Activated T-cell treated with anti-CD3 and anti-CD28 coated beads, Interleukin-2, amount 50 U/mL, for 4 hours (primary cell): Measurements from ENCODE around the gene LACTB. TPM values are rescaled to one million over a fixed set of nuclear protein-coding genes. Genes with fewer than 3 reads are reported as not detected.

Experiments
- ATAC-seq, 2 donors: fragments of 200-7000 bp; cut with Tn5 transposase; one replicate each; pipeline ENCODE4 v1.10.0; 2021
- DNase-seq: peaks from one replicate; pipeline ENCODE4 v3.0.0-alpha.2; 2020
- H3K27me3 Mint-ChIP-seq: one replicate; pipeline ENCODE4 v1.8.0; 2021; ENCODE audit warnings: low read depth, mixed read lengths
- H3K36me3 Mint-ChIP-seq: one replicate; pipeline ENCODE4 v1.8.0; 2022; ENCODE audit warnings: mixed read lengths; ENCODE audit not compliant: insufficient read depth
- H3K4me1 Mint-ChIP-seq: one replicate; pipeline ENCODE4 v1.8.0; 2021; ENCODE audit warnings: low read depth, mixed read lengths
- H3K4me3 Mint-ChIP-seq: one replicate; pipeline ENCODE4 v1.8.0; 2021; ENCODE audit warnings: mild to moderate bottlenecking, moderate library complexity, mixed read lengths
- H3K9me3 Mint-ChIP-seq: one replicate; pipeline ENCODE4 v1.8.0; 2021; ENCODE audit warnings: mixed read lengths
- total RNA-seq, 3 donors: library from RNA; stranded (reverse); gene quantifications; one replicate each; pipeline ENCODE4 v1.2.1, GENCODE V29; 2021

Gene LACTB
- total RNA-seq, 3 donors from 2014 or later = 13.6 to 16.5 (median 14.2) TPM

DNA sequence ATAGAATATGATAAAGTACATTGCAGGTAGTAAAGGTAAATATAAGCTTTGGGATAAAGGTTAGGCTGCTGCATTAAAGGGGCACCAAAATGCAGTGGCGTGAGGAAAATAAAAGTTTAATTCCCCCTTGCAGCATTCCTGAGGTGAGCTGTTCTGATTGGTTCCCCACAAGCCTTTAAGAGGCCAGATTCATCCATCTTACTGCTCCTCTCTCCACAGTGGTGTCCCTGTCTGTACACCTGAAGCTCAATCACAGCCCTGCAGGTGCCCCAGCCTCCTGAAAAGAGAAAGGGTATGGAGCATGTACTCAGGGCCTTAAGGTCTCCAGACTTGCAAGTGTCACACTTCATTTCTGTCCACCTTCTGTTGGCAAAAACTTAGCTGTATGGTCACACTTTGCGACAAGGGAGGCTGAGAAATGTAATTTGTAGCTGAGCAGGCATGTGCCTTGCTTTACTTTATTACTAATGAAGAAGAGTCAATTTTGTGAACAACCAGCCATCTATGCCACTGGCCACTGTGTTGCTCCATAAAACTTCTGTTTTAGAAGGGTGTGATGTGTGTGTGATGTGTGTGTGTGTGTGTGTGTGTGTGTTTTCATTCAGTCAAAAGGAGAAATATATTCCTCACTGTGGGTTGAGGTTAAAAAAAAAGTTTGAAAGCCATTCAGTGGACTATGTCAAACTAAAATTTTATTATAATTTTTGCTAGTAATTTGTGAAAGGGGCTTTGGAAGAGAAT, 12.8 kb downstream of the LACTB start:
- no peaks in the 10 kb centered on the region for H3K27me3 Mint-ChIP-seq
- ATAC-seq (no peak), DNase-seq (no peak)
- H3K9me3 Mint-ChIP-seq = no peaks in the 10 kb centered on the region
- H3K36me3 Mint-ChIP-seq = peaks cover 15% of the 10 kb centered on the region
- no peak overlapping the region for H3K4me3 Mint-ChIP-seq
- peaks cover 15% of the 10 kb centered on the region for H3K4me1 Mint-ChIP-seq

DNA sequence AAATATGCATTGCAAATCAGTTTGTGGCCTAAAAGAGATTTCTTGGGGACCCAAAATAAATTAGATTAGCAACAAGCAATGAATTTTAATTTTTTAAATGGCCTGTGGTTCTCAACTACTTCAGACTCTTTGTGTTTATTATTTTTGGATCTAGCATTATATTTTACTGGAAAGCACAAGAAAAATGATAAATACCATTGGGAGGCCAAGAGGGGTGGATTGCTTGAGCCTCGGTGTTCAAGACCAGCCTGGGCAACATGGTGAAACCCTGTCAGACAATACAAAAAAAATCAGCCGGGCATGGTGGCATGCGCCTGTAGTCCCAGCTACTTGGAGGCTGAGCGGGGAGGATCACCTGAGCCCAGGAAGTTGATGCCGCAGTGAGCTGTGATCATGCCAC, 13.6 kb downstream of the LACTB start:
- peaks cover 12% of the 10 kb centered on the region for H3K36me3 Mint-ChIP-seq
- H3K4me1 Mint-ChIP-seq = peaks cover 15% of the 10 kb centered on the region
- no peak overlapping the region for H3K4me3 Mint-ChIP-seq
- H3K9me3 Mint-ChIP-seq = no peaks in the 10 kb centered on the region
- no peak for ATAC-seq
- DNase-seq = no peak
- H3K27me3 Mint-ChIP-seq = no peaks in the 10 kb centered on the region

DNA sequence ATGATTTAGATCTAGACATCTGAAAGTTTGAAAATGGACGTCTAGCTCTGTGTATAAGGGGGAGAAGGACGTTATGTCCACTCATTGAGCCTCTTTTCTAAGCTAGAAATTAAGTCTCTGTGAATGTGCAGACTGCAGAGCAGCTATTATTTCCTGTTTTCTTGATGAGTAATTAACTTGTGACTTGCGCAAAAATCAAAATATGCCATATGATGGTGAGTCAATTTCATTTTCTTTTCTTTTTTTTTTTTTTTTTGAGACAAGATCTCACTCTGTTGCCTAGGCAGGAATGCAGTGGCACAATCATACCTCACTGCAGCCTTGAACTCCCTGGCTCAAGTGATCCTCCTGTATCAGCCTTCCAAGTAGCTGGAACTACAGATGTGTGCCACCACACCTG, 14.1 kb downstream of the LACTB start:
- H3K4me1 Mint-ChIP-seq = peaks cover 15% of the 10 kb centered on the region
- H3K36me3 Mint-ChIP-seq = peaks cover 8% of the 10 kb centered on the region
- H3K4me3 Mint-ChIP-seq = no peak overlapping the region
- peak; percentile 58 to 73 for ATAC-seq
- H3K9me3 Mint-ChIP-seq = no peaks in the 10 kb centered on the region
- DNase-seq = no peak
- H3K27me3 Mint-ChIP-seq = no peaks in the 10 kb centered on the region

DNA sequence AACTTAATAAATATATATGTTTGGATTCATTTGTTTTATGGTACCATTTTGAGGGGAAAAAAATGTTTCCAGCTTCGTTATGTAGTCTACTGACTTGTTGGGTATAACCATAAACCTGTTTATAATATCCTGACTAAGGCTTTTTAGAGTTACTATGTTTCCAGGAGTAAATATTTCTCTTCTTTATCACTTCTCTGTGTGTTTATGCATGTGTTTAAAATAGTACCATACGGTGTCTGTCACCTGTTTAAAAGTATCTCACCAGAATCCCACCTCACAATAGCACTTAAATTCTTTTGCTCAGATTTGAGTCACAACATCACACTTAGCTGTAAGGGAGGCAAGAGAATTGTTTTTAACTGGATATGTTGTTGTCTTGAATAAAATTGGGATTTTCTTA, 15.1 kb downstream of the LACTB start:
- peaks cover 11% of the 10 kb centered on the region for H3K36me3 Mint-ChIP-seq
- H3K4me3 Mint-ChIP-seq = no peak overlapping the region
- H3K9me3 Mint-ChIP-seq = no peaks in the 10 kb centered on the region
- H3K4me1 Mint-ChIP-seq = peaks cover 21% of the 10 kb centered on the region
- H3K27me3 Mint-ChIP-seq = no peaks in the 10 kb centered on the region
- ATAC-seq = no peak
- DNase-seq = no peak

DNA sequence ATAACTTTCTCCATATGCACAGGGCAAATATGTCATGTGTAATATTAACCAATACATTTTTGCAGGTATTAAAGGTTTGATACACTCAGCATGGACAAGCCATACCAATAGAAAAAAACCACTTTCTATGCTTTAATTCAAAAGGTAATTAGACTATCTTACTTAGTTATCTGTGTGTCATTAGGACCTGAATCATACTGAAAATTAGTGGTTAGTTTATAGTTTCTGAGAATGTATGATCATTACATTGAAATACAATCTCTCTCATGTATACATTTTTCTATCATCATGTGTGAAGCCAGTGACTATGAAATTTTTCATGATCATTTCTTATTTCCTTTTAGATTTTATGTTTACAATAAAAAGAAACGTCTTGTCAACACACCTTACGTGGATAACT, 19.3 kb downstream of the LACTB start:
- Mint-ChIP-seq H3K36me3 (peaks cover 16% of the 10 kb centered on the region), H3K9me3 (no peaks in the 10 kb centered on the region)

DNA sequence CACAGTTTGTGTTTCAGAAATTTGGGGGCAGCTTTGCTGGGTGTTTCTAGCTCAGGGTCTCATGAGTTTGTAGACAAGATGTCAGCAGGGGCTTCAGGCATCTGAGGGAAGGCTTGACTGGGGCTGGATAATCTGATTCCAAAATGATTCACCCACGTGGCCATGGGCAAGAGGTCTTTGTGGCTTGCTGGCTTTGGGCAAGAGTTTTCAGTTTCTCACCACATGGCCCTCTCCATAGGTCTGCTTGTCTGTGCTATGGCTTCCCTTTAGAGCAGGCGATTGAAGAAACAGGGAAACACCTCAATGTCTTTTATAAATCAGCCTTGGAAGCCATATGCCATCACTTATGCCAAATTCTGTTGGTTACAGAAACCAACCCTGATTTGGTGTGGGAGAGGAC, 23.8 kb downstream of the LACTB start:
- H3K9me3 Mint-ChIP-seq = no peaks in the 10 kb centered on the region
- peaks cover 19% of the 10 kb centered on the region for H3K36me3 Mint-ChIP-seq
- ATAC-seq (no peak), DNase-seq (no peak)
- H3K4me3 Mint-ChIP-seq = no peak overlapping the region
- peaks cover 6% of the 10 kb centered on the region for H3K4me1 Mint-ChIP-seq
- no peaks in the 10 kb centered on the region for H3K27me3 Mint-ChIP-seq

More for the DNA sequence above, 19.3 kb downstream of the LACTB start:
- peaks cover 10% of the 10 kb centered on the region for H3K4me1 Mint-ChIP-seq
- no peaks in the 10 kb centered on the region for H3K27me3 Mint-ChIP-seq
- ATAC-seq (peak in 1 of 2 donors; percentile 10), DNase-seq (no peak)
- H3K4me3 Mint-ChIP-seq = no peak overlapping the region

DNA sequence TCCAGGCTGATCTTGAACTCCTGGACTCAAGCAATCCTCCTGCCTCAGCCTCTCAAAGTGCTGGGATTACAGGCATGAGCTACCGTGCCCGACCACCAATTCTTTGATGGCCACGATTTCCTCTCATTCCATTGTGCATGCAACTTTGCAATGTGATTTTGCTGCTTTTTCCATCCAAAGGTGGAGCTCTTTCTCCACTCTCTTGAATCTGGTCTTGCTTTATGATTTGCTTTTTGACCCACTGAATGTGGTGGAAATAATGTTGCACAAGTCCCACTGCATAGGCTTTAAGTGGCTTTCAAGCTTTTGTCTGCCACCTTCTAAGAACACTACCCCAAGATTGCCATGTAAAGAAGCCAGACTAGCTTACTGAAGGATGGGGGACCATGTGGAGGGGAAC, 25.0 kb downstream of the LACTB start:
- no peaks in the 10 kb centered on the region for H3K4me1 Mint-ChIP-seq
- H3K36me3 Mint-ChIP-seq = peaks cover 17% of the 10 kb centered on the region
- no peak overlapping the region for H3K4me3 Mint-ChIP-seq
- H3K27me3 Mint-ChIP-seq = no peaks in the 10 kb centered on the region
- ATAC-seq = no peak
- H3K9me3 Mint-ChIP-seq = no peaks in the 10 kb centered on the region
- no peak for DNase-seq

DNA sequence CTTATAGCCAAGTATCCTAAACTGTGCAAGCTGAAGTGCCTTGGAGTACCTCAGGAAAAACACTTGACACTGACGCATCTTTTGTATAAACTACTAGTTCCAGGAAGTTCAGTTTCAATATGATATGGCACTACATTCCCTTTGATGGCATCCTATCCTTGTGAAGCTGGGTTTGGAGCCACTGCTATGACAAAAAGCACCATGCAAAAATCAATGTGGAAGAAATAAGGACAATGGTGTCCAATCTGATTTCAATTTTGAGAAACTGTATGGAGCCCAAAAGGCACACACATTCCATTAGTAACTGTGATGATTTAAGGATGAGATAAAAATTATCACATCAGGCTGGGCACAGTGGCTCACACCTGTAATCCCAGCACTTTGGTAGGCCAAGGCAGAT, 30.0 kb downstream of the LACTB start:
- no peak overlapping the region for H3K4me3 Mint-ChIP-seq
- DNase-seq = no peak

DNA sequence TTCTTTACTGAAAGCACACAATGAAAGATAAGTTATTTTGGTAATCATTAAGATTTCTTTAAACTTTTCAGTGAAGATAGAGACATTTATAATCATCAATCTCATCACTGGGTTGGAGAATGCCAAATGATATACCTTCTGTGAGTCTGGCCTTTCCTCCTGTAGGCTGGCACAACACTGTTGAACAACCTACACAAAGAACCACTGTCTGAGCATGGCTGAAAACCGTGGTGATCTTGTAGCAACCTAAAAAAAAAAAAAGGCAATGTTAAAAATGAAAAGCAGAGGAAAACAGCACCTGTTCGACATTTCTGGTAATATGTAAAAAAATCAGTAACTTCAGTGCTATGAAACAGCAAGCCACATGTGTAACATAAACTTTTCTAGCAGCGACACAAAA, 33.8 kb downstream of the LACTB start:
- no peaks in the 10 kb centered on the region for H3K27me3 Mint-ChIP-seq
- H3K4me3 Mint-ChIP-seq = peak overlapping the region; percentile 67
- ATAC-seq (no peak), DNase-seq (no peak)
- no peaks in the 10 kb centered on the region for H3K9me3 Mint-ChIP-seq
- peaks cover 24% of the 10 kb centered on the region for H3K4me1 Mint-ChIP-seq
- H3K36me3 Mint-ChIP-seq = peaks cover 11% of the 10 kb centered on the region

More for the DNA sequence above, 30.0 kb downstream of the LACTB start:
- peaks cover 15% of the 10 kb centered on the region for H3K36me3 Mint-ChIP-seq
- no peaks in the 10 kb centered on the region for H3K27me3 Mint-ChIP-seq
- peaks cover 21% of the 10 kb centered on the region for H3K4me1 Mint-ChIP-seq
- no peak for ATAC-seq
- H3K9me3 Mint-ChIP-seq = no peaks in the 10 kb centered on the region

DNA sequence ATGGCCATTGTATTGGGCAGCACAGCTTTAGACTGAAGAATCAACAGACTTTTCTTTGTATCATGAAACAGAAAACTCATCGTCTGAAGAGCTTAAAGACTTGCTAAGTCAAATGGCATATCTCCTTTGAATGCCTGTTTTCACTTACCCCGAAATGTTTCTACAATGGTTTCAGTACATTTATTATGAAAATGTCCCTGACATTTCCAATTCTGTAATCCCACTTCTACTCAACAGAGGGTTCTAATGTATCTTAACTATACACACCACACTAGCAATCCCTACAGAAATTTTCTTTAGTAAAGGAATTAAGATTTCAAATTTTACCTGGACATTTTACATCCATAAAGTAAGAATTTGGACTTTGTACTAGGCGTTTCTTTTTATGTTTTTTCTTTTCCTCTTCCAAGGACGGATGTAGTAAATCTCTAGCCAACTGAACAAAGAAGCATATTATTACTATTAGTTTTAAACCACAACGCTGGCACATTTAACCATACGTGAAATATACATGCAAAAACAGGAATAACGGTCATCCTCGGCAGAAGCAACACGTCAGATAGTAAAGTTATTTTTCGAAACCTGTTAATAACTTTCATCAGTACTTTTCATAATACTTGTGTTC, 34.5 kb downstream of the LACTB start:
- no peak for DNase-seq
- ATAC-seq = no peak
- Mint-ChIP-seq H3K36me3 (peaks cover 11% of the 10 kb centered on the region), H3K9me3 (no peaks in the 10 kb centered on the region), H3K27me3 (no peaks in the 10 kb centered on the region), H3K4me3 (peak overlapping the region; percentile 99), H3K4me1 (peaks cover 24% of the 10 kb centered on the region)

DNA sequence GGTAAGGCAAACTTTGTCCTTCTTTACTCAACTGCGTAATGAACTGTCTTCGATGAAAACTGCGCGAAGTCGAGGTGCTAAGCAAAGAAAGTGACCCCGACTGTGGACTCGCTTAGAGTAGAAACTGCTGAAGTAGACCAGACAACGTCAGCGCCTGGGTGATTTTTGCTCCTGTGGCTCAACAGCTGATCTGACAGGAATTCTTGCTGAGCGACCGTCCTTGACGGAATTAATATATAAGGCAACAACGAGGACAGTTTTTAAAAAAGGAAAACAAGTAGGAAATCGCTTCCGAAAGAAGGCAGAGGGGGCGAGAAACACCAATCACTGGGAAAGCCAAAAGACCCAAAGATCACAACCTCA, 35.1 kb downstream of the LACTB start:
- no peak for ATAC-seq

DNA sequence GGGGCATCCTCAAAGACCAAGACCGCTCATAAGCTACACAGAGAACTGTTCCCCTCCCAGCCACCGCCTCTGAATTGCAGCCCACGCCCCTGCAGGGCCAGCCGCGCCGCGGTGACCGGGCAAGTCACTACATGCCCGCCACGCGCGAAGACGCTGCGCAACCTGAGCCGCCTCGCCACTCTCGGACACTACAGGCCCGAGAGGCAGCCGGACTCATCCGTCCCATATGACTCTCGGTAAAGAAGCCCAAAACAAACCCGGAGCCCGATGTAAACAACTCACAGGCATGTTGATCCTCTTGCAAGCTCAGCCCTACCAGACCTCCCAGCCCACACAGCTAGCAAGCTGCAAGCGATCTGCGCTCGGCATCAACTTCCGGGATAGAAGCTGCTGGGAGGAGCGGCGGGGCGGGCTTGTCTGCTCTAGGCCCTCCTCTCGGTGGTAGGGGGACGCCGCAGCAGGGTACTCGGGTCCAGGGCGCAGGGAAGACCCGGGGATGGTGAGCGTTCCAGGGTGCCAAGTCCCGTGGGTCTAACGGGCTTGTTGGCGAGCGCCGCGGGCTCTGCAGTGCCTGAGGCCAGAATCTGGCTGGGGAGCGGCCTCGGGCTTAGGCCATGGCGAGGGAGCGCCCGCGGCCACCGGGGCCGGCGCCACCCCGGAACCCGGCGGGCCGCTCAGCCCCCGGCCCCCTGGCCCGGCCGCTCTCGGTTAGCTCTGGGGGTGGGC, 35.6 kb downstream of the LACTB start, which contains the start of gene RPS27L:
TSS of gene RPS27L (minus strand) at position 360 of the 726 bp plus-strand sequence. CDS start at position 288, 72 bp downstream.
- no peaks in the 10 kb centered on the region for H3K9me3 Mint-ChIP-seq
- ATAC-seq = peak; percentile 98
- H3K27me3 Mint-ChIP-seq = no peaks in the 10 kb centered on the region
- H3K4me3 Mint-ChIP-seq = peak within 1 kb of the TSS; percentile 99
- H3K4me1 Mint-ChIP-seq = peaks cover 24% of the 10 kb centered on the region
- DNase-seq = peak; percentile 83
- H3K36me3 Mint-ChIP-seq = peaks cover 6% of the 10 kb centered on the region

More for the DNA sequence above, 35.1 kb downstream of the LACTB start:
- Mint-ChIP-seq H3K36me3 (peaks cover 7% of the 10 kb centered on the region), H3K9me3 (no peaks in the 10 kb centered on the region), H3K4me3 (peak overlapping the region; percentile 99), H3K27me3 (no peaks in the 10 kb centered on the region), H3K4me1 (peaks cover 24% of the 10 kb centered on the region)
- DNase-seq = no peak

DNA sequence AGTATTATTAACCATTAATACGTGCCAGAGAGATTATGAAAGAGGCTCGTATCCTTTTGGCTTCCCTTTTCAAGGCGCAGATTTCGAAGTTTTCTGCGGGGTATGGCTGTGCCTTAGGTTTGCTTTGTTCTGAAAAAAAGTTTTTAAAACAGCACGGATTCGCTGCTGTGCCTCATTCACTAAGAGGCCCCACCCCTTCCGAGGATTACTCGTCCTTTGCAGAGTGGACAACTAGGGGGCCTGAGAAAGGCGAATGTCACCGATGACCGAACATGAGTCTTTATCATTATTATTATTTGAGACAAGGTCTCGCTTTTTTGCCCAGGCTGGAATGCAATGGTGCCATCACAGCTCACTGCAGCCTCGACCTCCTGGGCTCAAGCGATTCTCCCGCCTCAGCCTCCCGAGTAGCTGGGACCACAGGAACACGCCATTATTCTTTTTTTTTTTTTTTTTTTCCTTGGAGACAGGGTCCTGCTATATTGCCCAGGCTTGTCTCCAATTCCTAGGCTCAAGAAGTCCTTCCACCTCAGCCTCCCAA, 36.3 kb downstream of the LACTB start:
- no peak for DNase-seq
- H3K27me3 Mint-ChIP-seq = no peaks in the 10 kb centered on the region
- H3K36me3 Mint-ChIP-seq = peaks cover 6% of the 10 kb centered on the region
- H3K4me3 Mint-ChIP-seq = peak overlapping the region; percentile 99
- peak; percentile 10 to 24 for ATAC-seq
- no peaks in the 10 kb centered on the region for H3K9me3 Mint-ChIP-seq
- H3K4me1 Mint-ChIP-seq = peaks cover 24% of the 10 kb centered on the region

DNA sequence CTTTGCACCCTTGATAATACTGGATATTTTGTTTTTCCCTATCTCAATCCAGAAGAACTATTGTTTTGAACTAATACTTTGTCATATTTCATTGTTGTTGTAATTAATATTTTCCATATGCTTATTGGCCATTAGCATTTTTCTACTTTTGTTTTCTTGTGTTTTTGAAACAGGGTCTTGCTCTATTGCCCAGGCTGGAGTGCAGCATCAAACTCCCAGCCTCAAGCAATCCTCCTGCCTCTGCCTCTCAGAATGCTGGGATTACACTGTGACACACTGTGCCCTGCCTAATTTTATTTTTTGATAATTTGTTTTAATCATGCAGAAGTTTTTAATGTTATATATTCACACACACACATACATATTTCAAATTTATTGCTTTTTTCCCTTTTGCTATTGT, 39.0 kb downstream of the LACTB start:
- Mint-ChIP-seq H3K4me1 (peaks cover 12% of the 10 kb centered on the region), H3K9me3 (no peaks in the 10 kb centered on the region), H3K36me3 (peaks cover 1% of the 10 kb centered on the region), H3K4me3 (no peak overlapping the region), H3K27me3 (no peaks in the 10 kb centered on the region)
- ATAC-seq (no peak), DNase-seq (no peak)
